Measurements from ENCODE around the gene REPIN1.
A peak's percentile ranks its signal among the peaks of the same experiment; 100 is the strongest.

REPIN1 gene

DNA sequence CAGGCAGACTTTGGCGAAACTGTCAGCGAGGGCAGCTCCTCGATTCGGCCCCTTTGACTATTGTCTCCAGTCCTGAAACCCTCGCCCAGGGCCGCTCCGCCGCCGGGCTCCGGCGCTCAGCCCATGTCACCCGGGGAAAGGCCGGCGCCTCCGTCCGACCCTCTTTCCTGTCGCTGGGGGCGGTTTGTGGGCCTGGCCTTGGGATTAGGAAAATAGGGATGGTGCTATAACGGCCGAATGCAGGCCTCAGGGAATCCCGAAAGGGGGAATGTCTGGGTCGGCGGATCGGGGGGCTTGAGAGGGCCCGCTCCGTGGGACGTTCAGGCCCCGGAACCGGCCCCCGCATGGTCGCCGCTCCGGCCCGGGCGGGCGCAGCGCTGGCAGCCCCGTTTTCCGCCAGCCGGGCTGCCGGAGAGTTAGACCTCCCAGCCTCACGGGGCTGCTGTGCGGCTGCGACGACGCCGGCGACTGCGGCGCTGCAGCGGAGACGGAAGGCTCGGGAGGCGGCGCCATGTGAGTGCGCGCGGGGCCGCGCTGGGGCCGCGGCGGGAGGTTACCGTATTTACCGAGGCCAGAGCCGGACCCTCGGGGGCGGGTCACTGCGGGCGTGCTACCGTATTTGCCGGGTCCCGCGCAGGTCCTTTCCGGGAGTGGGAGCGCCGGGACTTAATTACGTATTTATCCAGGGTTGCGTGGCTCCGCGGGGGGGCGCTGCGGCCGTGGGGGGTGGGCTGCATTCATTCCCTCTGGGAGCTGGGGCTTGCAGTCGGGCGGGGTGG is 36.4 kb downstream of the REPIN1 start (continued):
- 0 out of 2 replicates have a peak, but pooled peaks have one; percentile 3 for TF ChIP-seq ZBTB11 (tag by site-specific recombination; conservative IDR thresholded peaks at IDR 0.05; ENCODE audit: low read depth)
- TF ChIP-seq OVOL3 (tag by site-specific recombination; IDR thresholded peaks at IDR 0.05) = no peak
- peak; percentile 79 for TF ChIP-seq PATZ1 (tag by site-specific recombination; IDR thresholded peaks at IDR 0.05)
- peak; percentile 95 for TF ChIP-seq ZSCAN30 (tag by site-specific recombination; IDR thresholded peaks at IDR 0.05)
- TF ChIP-seq SP3 (tag by site-specific recombination; IDR thresholded peaks at IDR 0.05) = peak; percentile 30
- TF ChIP-seq ZFHX2 (tag by site-specific recombination; conservative IDR thresholded peaks at IDR 0.05) = peak; percentile 66
- TF ChIP-seq ZNF610 (tag by site-specific recombination; IDR thresholded peaks at IDR 0.05; ENCODE audit: borderline replicate concordance) = peak; percentile 70
- peak; percentile 45; the same call in 1 of the 2 replicates for TF ChIP-seq ZEB2 (tag by site-specific recombination; IDR thresholded peaks at IDR 0.05)
- TF ChIP-seq SP7 (tag by site-specific recombination; IDR thresholded peaks at IDR 0.05) = peak; percentile 71

DNA sequence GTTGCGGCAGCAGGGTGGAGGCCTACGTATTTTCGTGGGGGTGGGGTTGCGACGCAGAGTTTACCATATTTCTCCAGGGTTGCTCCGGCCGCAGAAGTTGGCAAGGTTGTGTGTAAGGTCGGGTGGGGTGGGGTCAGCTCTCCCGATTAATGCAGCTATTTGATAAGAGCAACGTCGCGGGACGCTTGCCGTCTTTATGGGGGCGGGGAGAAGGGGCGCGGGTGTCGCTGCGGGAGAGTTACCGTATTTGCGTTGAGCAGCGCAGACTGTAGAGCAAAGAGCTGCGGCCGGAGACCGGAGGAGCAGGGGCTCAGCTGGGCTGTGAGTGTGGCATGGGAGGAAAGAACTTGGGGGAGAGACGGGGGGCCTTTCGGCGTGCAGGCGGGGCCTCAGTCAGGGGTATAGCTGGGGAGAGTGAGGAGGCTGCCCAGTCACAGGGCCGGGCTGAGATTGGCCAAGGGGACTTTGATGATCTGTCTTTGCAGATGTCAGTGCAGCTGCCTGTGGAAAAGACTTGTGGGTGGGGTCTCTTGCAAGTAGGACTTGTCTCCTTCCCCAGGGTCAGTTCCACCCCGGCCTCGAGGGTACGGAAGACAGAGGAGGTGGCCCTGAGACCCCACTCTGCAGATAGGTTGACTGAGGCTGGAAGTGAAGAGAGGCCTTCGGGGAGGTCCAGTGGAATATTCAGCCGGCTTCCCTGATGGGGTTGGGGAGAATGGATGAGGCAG is 37.1 kb downstream of the REPIN1 start:
- no peak overlapping the region; the same call in 1 of the 2 replicates for H3K27ac ChIP-seq (ENCODE audit: extremely low read depth, low read depth, low read length)
- TF ChIP-seq KLF7 (tag by site-specific recombination; IDR thresholded peaks at IDR 0.05; ENCODE audit: borderline replicate concordance) (0 out of 2 replicates have a peak, but pooled peaks have one; percentile 0), SALL2 (tag by site-specific recombination; IDR thresholded peaks at IDR 0.05; ENCODE audit: borderline replicate concordance) (no peak), TCF7L2 (IDR thresholded peaks at IDR 0.05; ENCODE audit: borderline replicate concordance, low read depth, low read length) (peak; percentile 8; the same call in 1 of the 2 replicates), GLIS2 (tag by site-specific recombination; IDR thresholded peaks at IDR 0.05) (peak; percentile 7; the same call in 1 of the 2 replicates), ZBTB11 (tag by site-specific recombination; conservative IDR thresholded peaks at IDR 0.05; ENCODE audit: low read depth) (0 out of 2 replicates have a peak, but pooled peaks have one; percentile 1), KLF17 (tag by site-specific recombination; IDR thresholded peaks at IDR 0.05) (0 out of 2 replicates have a peak, but pooled peaks have one; percentile 4), PBX3 (CRISPR knock-in tag; IDR thresholded peaks at IDR 0.05) (no peak), ZIC2 (tag by site-specific recombination; IDR thresholded peaks at IDR 0.05) (0 out of 2 replicates have a peak, but pooled peaks have one; percentile 3)
- no peaks in the 10 kb centered on the region for H3K36me3 ChIP-seq (ENCODE audit: control insufficient read depth in 2 of 2, insufficient read depth in 1 of 2, low read length in 2 of 2)
- ChIA-PET CTCF (interaction anchor here (0.7 to 2.1 kb wide), 6 partner anchors 12 to 522 kb away, joined by 3 to 9 read pairs (median 3); partner anchors contain the start of gene REPIN1), POLR2A (interaction anchor here (0.6 to 1.0 kb wide), 2 partner anchors 54 to 83 kb away, joined by 3 read pairs; partner anchors contain the start of gene LRRC61)
- H3K4me3 ChIP-seq (ENCODE audit: low read depth, low read length) = peak overlapping the region; percentile 45
- no peaks in the 10 kb centered on the region for H3K9me3 ChIP-seq (ENCODE audit: control insufficient read depth, insufficient read depth, low read depth, low read length)
- H3K4me1 ChIP-seq (ENCODE audit: control insufficient read depth, insufficient read depth, low read length) = no peaks in the 10 kb centered on the region
